Right forelimb (tissue), 1 donor: ENCODE results near the gene TSHZ3.

Experiments used
- DNase-seq: peaks from one replicate; pipeline ENCODE4 v3.0.0-alpha.2; 2018

Gene TSHZ3

GRCh38 chr19:31258211-31259052 is 90.8 kb downstream of the TSHZ3 start:
- no peak for DNase-seq

GRCh38 chr19:31257426-31258130 is 91.7 kb downstream of the TSHZ3 start:
- no peak for DNase-seq

- no peak for DNase-seq
Measured at GRCh38 chr19:31257025-31257424, 92.2 kb downstream of the TSHZ3 start.

- DNase-seq: no peak
Measured at GRCh38 chr19:31256593-31256960, 92.7 kb downstream of the TSHZ3 start.

GRCh38 chr19:31255831-31256592 is 93.2 kb downstream of the TSHZ3 start:
- DNase-seq: no peak

- no peak for DNase-seq
Measured at GRCh38 chr19:31255174-31255799, 93.9 kb downstream of the TSHZ3 start.

- no peak for DNase-seq
Measured at GRCh38 chr19:31254611-31255010, 94.6 kb downstream of the TSHZ3 start.

- DNase-seq: peak; percentile 56
Measured at GRCh38 chr19:31254180-31254551, 95.1 kb downstream of the TSHZ3 start.

GRCh38 chr19:31253526-31254179 is 95.6 kb downstream of the TSHZ3 start:
- no peak for DNase-seq

GRCh38 chr19:31252441-31252840 is 96.8 kb downstream of the TSHZ3 start:
- DNase-seq: no peak

GRCh38 chr19:31249217-31249616 is 100.0 kb downstream of the TSHZ3 start:
- DNase-seq: no peak

- no peak for DNase-seq
Measured at GRCh38 chr19:31235806-31236205, 113.4 kb downstream of the TSHZ3 start.

GRCh38 chr19:31233295-31233800 is 115.9 kb downstream of the TSHZ3 start:
- DNase-seq: no peak

GRCh38 chr19:31232871-31233270 is 116.4 kb downstream of the TSHZ3 start:
- DNase-seq: no peak

- DNase-seq: no peak
Measured at GRCh38 chr19:31232180-31232579, 117.1 kb downstream of the TSHZ3 start.

- no peak for DNase-seq
Measured at GRCh38 chr19:31231237-31231636, 118.0 kb downstream of the TSHZ3 start.

- DNase-seq: no peak
Measured at GRCh38 chr19:31226151-31226935, 122.9 kb downstream of the TSHZ3 start.
